ENCODE data around the gene TTC21B.

DNA sequence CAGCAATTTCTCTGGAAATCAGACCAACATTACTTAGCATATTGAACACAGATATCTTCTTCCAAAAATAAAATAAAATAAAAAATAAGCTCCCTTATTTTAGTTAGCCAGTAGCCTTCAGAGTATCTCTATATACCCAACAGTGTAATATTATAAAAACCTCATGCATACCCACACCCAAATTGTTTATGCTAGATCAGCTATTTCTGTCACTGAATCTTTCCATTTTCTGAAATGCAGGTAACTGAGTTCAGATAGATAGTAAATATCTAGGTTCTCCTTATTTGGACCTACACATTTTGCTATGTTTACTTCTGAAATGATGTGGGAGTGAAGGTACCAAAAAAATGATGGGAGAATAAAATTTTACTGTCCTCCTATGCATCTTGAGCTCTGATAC is 39.9 kb downstream of the TTC21B start:
- TF ChIP-seq BHLHE40 (IDR thresholded peaks at IDR 0.05; ENCODE audit: borderline replicate concordance) (no peak), FOXM1 (IDR thresholded peaks at IDR 0.05; ENCODE audit: borderline replicate concordance) (no peak), ELF4 (IDR thresholded peaks at IDR 0.05) (no peak), CTBP1 (IDR thresholded peaks at IDR 0.05; ENCODE audit: borderline replicate concordance) (no peak), SUZ12 (IDR thresholded peaks at IDR 0.05) (no peak), L3MBTL2 (conservative IDR thresholded peaks at IDR 0.05) (no peak), TARDBP (IDR thresholded peaks at IDR 0.05) (no peak), ARNT (IDR thresholded peaks at IDR 0.05) (no peak)
